GM23338 (cell line): ENCODE results near the gene LARP7.

Experiments used
- CTCF ChIP-seq, 2 experiments: fragments of 200-600 bp in 1 of 2; sonication (generic) in 1 of 2; conservative IDR thresholded peaks; 2 replicates each; pipeline versions ENCODE4 v1.5.1 to v1.6.1; 2016 to 2017; ENCODE audit warnings: antibody characterized with exemption in 2 of 2, low read depth in 2 of 2, mild to moderate bottlenecking in 2 of 2, moderate library complexity in 1 of 2
- EZH2 ChIP-seq: fragments of 200-600 bp; sonication (generic); IDR thresholded peaks from one replicate; pipeline ENCODE4 v1.8.0; 2017; ENCODE audit warnings: antibody characterized with exemption, mild to moderate bottlenecking, low read depth; ENCODE audit not compliant: unreplicated experiment
- JUNB ChIP-seq: IDR thresholded peaks from one replicate; pipeline ENCODE4 v1.6.1; 2016; ENCODE audit warnings: antibody characterized with exemption; ENCODE audit not compliant: unreplicated experiment
- NANOG ChIP-seq: IDR thresholded peaks from 2 replicates; pipeline ENCODE4 v1.6.1; 2016; ENCODE audit warnings: antibody characterized with exemption, borderline replicate concordance

DNA sequence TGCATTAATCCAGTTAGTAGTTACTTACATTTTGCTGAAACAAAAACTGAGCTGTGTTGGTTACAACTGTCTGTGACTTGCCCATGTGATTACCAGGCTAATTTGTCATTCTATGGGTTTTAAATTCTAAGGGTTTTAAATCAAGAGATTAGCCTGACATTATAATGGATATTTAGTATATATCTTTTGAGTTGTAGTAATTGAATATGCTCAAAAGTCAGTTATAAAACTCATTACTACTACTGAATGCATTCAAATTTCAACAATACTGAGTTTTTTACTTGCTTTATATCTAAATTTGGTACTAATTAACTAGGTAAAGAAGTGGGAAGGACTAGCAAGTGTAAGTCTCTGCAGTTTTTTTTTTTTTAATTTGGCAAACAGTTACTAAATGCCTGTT, 14.7 kb downstream of the LARP7 start:
- no peak for TF ChIP-seq CTCF (conservative IDR thresholded peaks at IDR 0.05; ENCODE audit: low read depth in 2 of 2)
- TF ChIP-seq EZH2: no peak
- TF ChIP-seq NANOG: no peak
- TF ChIP-seq JUNB: no peak
